ENCODE data around the gene ARR3. TPM values are rescaled to one million over a fixed set of nuclear protein-coding genes. Genes with fewer than 3 reads are reported as not detected.

ARR3 gene
- total RNA-seq, 4 donors from 2014 or later = 3.2 to 3.3 TPM; not detected in 2

- no peak overlapping the region for H3K27ac ChIP-seq
- no peak overlapping the region for H3K4me3 ChIP-seq
- no peaks in the 10 kb centered on the region for H3K9me3 ChIP-seq
- H3K4me1 ChIP-seq = no peaks in the 10 kb centered on the region
- no peaks in the 10 kb centered on the region for H3K36me3 ChIP-seq
- DNase-seq = no peak
- no peak for TF ChIP-seq POLR2A (IDR thresholded peaks at IDR 0.05)
- TF ChIP-seq CTCF (IDR thresholded peaks at IDR 0.05) = no peak
- no peaks in the 10 kb centered on the region for H3K27me3 ChIP-seq
These were observed 63.0 kb downstream of the ARR3 start for GRCh38 chrX:70331161-70331560.

Small RNAs within 50 kb of the gene (small RNA-seq; reads per million reads assigned to genes)
- 0 reads per million in 2 donors for gene RNA5SP507

Other genes with a start within 250 kb of the ARR3 start
- gene AWAT2, start 218.4 kb upstream of the ARR3 start, total RNA-seq = not detected
- not detected for gene OTUD6A, start 205.9 kb upstream of the ARR3 start, total RNA-seq
- gene IGBP1, start 134.9 kb upstream of the ARR3 start, total RNA-seq = 10 to 100 TPM; 66.2 to 83.0 (median 72.8) TPM
- not detected for gene DGAT2L6, start 90.9 kb upstream of the ARR3 start, total RNA-seq
- not detected for gene AWAT1, start 33.7 kb upstream of the ARR3 start, total RNA-seq
- 10 to 100 TPM in 2 of 4 donors, 1 to 10 TPM in 2; 1.7 to 19.4 (median 13.2) TPM for gene P2RY4, start 8.1 kb upstream of the ARR3 start, total RNA-seq
- not detected for gene RAB41, start 13.8 kb downstream of the ARR3 start, total RNA-seq
- gene PDZD11, start 21.6 kb downstream of the ARR3 start, total RNA-seq = 10 to 100 TPM; 23.6 to 32.6 (median 28.2) TPM
- 10 to 100 TPM in 1 of 4 donors, 1 to 10 TPM in 3; 1.3 to 17.3 (median 4.6) TPM for gene KIF4A, start 21.8 kb downstream of the ARR3 start, total RNA-seq
- 10 to 100 TPM in 3 of 4 donors, not detected in 1; 37.0 to 84.4 (median 78.8) TPM for gene GDPD2, start 155.0 kb downstream of the ARR3 start, total RNA-seq
- 10 to 100 TPM; 33.8 to 58.9 (median 52.8) TPM for gene DLG3, start 176.5 kb downstream of the ARR3 start, total RNA-seq